Mucosa of descending colon (tissue), 3 donors: ENCODE measurements around the gene RNU2-1. TPM values are rescaled to one million over a fixed set of nuclear protein-coding genes. Genes with fewer than 3 reads are reported as not detected.
"Not testable (repeated sequence)": the region's sequence is repeated elsewhere in the genome, so short reads cannot be mapped to it uniquely, and the experiment has no call there.

Experiments
- ATAC-seq: fragments of 200-7000 bp; cut with Tn5 transposase; one replicate; pipeline ENCODE4 v1.9.1; 2020; ENCODE audit warnings: mild to moderate bottlenecking, moderate library complexity
- DNase-seq, 3 donors: peaks; one replicate each; pipeline ENCODE4 v3.0.0-alpha.2; 2020
- H3K36me3 ChIP-seq: fragments of 200-600 bp; one replicate; pipeline ENCODE4 v1.8.0; 2021; ENCODE audit warnings: low read depth, mild to moderate bottlenecking
- H3K4me1 ChIP-seq: fragments of 200-600 bp; one replicate; pipeline ENCODE4 v1.8.0; 2021; ENCODE audit warnings: low read depth, mild to moderate bottlenecking
- H3K4me3 ChIP-seq: fragments of 200-600 bp; one replicate; pipeline ENCODE4 v1.8.0; 2021; ENCODE audit warnings: mild to moderate bottlenecking
- H3K9me3 ChIP-seq: fragments of 200-600 bp; one replicate; pipeline ENCODE4 v1.8.0; 2021; ENCODE audit warnings: mild to moderate bottlenecking
- intact Hi-C, 2 donors: fragments of 100-400 bp; cut with DNase I in 1 of 2; cut with micrococcal nuclease in 1 of 2; formaldehyde crosslinking; loops; one replicate each; pipeline versions ENCODE4 v1.11.0 to v1.11.1; 2022; cut with DNase I, micrococcal nuclease
- long read RNA-seq, 2 donors: library from polyadenylated mRNA; unstranded; transcript quantifications; one replicate each; pipeline ENCODE4 v2.0.0, GENCODE V29; 2019 to 2021
- total RNA-seq, 3 donors: library from RNA; stranded (reverse); fragmentation: NEBNext Ultra II Directional in 2 of 3; extraction: Animal tissue kit (Norgen Biotek cat#: 25700) in 2 of 3; gene quantifications; one replicate each; pipeline versions ENCODE4 v1.2.1 to v1.2.4, GENCODE V29; 2021 to 2023
- donor health status: DM: no; HTN: no; CAD: no; lungs with moderate emphysema.
- donor health status: DM: no; HTN: no; CAD: no.
- donor health status: DM: no; HTN: yes; CAD: no.

The RNU2-1 gene
- 1,000 to 10,000 TPM; 3,750 to 8,379 (median 4,134) TPM for total RNA-seq
- long read RNA-seq, donor 1 = 0 reads
- long read RNA-seq, donor 2 = 0 reads

DNA sequence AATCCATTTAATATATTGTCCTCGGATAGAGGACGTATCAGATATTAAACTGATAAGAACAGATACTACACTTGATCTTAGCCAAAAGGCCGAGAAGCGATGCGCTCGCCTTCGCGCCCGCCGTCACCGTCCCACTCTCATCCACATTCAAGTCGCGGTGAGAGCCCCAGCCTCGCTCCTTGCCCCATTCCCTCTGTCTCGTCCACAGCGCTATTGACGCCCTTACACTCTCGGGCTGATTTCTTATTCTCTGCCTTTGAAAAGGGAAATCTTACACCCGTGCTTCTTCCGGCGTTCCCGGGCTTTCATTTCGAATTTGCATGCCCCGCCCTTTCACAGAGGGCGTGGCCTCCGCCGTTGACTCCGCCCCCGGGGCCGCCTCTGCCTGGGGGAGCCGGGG, at the start of gene RNU2-1:
TSS of gene RNU2-1 (minus strand) at position 101 of the 400 bp plus-strand sequence.
- DNase-seq, intact Hi-C loops, H3K4me3 ChIP-seq, H3K4me1 ChIP-seq, H3K9me3 ChIP-seq, H3K36me3 ChIP-seq, ATAC-seq: not testable (repeated sequence)

DNA sequence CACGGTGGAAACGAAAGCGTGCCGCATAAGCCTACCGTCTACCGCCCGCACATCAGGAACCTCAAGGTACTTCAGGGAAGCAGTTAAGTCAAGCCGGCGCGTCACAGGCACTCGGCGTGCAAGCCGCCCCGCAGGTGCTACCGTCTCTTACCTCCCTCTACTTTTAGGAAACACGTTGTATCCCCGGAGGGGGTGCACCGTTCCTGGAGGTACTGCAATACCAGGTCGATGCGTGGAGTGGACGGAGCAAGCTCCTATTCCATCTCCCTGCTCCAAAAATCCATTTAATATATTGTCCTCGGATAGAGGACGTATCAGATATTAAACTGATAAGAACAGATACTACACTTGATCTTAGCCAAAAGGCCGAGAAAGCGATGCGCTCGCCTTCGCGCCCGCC, 39.1 kb upstream of the RNU2-1 start:
- H3K9me3 ChIP-seq, H3K4me3 ChIP-seq, H3K36me3 ChIP-seq, intact Hi-C loops, H3K4me1 ChIP-seq: not testable (repeated sequence)
- DNase-seq (peak in 1 of 3 donors; percentile 0), ATAC-seq (peak; percentile 19)

DNA sequence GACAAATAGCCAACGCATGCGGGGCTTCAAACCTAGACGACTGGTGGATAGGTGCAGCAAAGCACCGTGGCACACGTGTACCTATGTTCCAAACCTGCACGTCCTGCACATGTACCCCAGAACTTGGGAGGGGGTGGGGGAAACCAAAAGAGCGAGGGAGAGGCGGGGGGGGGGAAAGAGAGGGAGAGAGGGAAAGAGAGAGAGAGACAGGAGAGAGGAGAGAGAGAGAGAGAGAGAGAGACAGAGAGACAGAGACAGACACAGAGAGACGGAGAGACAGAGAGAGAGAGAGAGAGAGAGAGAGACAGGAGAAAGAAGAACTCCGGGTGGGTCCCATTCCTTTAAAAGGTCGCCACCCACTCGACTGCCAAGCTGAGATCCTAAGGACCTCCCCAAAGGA, 38.7 kb upstream of the RNU2-1 start:
- H3K9me3 ChIP-seq, ATAC-seq, H3K4me1 ChIP-seq, intact Hi-C loops, H3K4me3 ChIP-seq, H3K36me3 ChIP-seq: not testable (repeated sequence)
- peak in 1 of 3 donors; percentile 10 for DNase-seq

DNA sequence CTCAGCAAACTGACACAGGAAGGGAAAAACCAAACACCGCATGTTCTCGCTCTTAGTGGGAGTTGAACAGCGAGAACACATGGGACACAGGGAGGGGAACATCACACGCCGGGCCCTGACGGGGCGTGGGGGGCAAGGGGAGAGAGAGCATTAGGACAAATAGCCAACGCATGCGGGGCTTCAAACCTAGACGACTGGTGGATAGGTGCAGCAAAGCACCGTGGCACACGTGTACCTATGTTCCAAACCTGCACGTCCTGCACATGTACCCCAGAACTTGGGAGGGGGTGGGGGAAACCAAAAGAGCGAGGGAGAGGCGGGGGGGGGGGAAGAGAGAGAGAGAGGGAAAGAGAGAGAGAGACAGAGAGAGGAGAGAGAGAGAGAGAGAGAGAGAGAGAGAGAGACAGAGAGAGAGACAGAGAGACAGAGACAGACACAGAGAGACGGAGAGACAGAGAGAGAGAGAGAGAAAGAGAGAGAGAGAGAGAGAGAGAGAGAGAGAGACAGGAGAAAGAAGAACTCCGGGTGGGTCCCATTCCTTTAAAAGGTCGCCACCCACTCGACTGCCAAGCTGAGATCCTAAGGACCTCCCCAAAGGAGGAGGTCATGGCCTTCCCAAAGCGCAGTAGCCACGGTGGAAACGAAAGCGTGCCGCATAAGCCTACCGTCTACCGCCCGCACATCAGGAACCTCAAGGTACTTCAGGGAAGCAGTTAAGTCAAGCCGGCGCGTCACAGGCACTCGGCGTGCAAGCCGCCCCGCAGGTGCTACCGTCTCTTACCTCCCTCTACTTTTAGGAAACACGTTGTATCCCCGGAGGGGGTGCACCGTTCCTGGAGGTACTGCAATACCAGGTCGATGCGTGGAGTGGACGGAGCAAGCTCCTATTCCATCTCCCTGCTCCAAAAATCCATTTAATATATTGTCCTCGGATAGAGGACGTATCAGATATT, 37.1 kb upstream of the RNU2-1 start:
- H3K4me3 ChIP-seq, H3K36me3 ChIP-seq, DNase-seq, intact Hi-C loops, H3K4me1 ChIP-seq, H3K9me3 ChIP-seq: not testable (repeated sequence)
- ATAC-seq = peak; percentile 24

DNA sequence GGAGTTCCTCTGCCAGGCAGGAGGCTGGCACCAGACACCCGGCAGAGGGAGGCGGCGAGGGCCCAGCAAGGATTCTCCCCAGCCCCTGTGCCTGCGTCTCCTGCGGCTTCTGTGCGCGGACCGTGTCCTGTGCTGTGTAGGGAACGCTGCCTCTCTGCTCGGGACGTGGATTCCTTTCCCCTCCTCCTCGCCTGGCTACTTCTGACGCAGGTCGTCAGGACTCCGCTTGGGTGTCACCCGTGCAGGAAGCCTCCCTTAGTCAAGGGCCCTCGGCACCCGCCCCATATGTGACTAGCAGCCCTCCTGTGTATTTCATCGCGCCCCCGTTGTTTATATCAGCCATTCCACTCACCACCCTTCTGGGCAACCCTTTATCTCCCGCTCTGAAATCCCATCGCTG, 12.7 kb upstream of the RNU2-1 start:
- H3K4me3 ChIP-seq, ATAC-seq, H3K9me3 ChIP-seq, H3K36me3 ChIP-seq, DNase-seq, intact Hi-C loops, H3K4me1 ChIP-seq: not testable (repeated sequence)

DNA sequence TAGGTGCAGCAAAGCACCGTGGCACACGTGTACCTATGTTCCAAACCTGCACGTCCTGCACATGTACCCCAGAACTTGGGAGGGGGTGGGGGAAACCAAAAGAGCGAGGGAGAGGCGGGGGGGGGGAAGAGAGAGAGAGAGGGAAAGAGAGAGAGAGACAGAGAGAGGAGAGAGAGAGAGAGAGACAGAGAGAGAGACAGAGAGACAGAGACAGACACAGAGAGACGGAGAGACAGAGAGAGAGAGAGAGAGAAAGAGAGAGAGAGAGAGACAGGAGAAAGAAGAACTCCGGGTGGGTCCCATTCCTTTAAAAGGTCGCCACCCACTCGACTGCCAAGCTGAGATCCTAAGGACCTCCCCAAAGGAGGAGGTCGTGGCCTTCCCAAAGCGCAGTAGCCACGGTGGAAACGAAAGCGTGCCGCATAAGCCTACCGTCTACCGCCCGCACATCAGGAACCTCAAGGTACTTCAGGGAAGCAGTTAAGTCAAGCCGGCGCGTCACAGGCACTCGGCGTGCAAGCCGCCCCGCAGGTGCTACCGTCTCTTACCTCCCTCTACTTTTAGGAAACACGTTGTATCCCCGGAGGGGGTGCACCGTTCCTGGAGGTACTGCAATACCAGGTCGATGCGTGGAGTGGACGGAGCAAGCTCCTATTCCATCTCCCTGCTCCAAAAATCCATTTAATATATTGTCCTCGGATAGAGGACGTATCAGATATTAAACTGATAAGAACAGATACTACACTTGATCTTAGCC, 7.0 kb upstream of the RNU2-1 start:
- peak; percentile 30 for ATAC-seq
- H3K9me3 ChIP-seq, H3K36me3 ChIP-seq, intact Hi-C loops, H3K4me1 ChIP-seq, H3K4me3 ChIP-seq, DNase-seq: not testable (repeated sequence)

DNA sequence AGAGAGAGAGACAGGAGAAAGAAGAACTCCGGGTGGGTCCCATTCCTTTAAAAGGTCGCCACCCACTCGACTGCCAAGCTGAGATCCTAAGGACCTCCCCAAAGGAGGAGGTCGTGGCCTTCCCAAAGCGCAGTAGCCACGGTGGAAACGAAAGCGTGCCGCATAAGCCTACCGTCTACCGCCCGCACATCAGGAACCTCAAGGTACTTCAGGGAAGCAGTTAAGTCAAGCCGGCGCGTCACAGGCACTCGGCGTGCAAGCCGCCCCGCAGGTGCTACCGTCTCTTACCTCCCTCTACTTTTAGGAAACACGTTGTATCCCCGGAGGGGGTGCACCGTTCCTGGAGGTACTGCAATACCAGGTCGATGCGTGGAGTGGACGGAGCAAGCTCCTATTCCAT, 5.8 kb upstream of the RNU2-1 start:
- H3K4me1 ChIP-seq, H3K36me3 ChIP-seq, DNase-seq, intact Hi-C loops, H3K9me3 ChIP-seq, H3K4me3 ChIP-seq: not testable (repeated sequence)
- ATAC-seq = peak; percentile 17

DNA sequence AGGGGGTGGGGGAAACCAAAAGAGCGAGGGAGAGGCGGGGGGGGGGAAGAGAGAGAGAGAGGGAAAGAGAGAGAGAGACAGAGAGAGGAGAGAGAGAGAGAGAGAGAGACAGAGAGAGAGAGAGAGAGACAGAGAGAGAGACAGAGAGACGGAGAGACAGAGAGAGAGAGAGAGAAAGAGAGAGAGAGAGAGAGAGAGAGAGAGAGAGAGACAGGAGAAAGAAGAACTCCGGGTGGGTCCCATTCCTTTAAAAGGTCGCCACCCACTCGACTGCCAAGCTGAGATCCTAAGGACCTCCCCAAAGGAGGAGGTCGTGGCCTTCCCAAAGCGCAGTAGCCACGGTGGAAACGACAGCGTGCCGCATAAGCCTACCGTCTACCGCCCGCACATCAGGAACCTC, 514 bp downstream of the RNU2-1 start:
- ATAC-seq, intact Hi-C loops, H3K4me3 ChIP-seq, H3K4me1 ChIP-seq, DNase-seq, H3K9me3 ChIP-seq, H3K36me3 ChIP-seq: not testable (repeated sequence)

DNA sequence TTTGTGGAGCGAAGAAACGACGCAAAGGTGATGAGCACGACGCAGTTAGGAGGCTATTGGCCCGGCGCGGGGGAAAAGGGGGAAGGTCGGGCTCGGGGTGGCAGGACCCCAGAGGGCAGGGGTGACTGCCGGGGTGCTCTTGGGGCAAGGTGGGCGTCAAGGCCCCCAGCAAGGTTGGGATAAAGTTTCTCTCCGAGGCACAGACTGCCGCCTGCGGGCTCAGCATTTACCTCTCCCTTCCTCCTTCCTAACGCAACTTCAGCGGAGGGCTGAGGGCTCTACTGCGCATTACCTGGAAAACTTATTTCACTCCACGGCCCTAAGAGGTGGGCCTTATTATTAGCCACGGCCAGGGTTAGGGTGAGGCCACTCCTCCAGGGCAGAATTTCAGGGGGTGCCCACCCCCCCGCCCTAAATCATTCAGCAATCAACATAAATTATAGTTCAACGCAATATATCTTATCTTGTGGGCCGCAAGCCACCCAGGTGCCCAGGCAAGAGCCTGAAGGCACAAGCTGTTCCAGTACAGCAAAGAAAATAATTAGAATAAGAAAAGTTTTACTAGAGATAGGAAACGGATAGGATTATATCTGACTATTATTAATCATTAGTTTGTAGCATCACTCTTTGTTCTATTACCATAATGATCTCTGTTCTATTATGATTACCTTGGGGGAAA, 1.6 kb downstream of the RNU2-1 start:
- H3K9me3 ChIP-seq, ATAC-seq, H3K4me3 ChIP-seq, H3K4me1 ChIP-seq, intact Hi-C loops, H3K36me3 ChIP-seq: not testable (repeated sequence)
- peak; percentile 56 to 90 (median 78) for DNase-seq

DNA sequence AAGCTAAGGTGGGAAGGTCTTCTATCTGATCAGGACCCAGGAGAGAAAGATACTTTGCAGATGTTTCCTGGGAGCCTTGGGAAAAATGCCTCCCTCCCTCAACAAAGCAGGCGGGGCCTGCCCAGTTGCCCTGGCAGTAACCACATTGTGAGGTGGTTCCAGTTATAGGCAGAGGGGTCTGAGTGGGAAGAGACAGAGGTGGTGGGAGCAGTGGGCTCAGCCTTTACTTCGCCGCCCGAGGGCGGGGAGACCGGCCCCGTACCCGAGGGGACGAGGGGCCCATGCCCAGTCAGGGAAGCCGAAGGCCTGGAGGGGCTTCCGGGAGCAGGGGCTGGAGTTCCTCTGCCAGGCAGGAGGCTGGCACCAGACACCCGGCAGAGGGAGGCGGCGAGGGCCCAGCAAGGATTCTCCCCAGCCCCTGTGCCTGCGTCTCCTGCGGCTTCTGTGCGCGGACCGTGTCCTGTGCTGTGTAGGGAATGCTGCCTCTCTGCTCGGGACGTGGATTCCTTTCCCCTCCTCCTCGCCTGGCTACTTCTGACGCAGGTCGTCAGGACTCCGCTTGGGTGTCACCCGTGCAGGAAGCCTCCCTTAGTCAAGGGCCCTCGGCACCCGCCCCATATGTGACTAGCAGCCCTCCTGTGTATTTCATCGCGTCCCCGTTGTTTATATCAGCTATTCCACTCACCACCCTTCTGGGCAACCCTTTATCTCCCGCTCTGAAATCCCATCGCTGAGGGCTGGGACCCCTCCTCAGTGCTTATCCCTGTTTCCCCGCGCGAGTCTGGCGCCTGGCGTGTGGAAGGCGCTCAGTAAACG, 2.4 kb downstream of the RNU2-1 start:
- H3K4me3 ChIP-seq, DNase-seq, H3K36me3 ChIP-seq, intact Hi-C loops, ATAC-seq, H3K4me1 ChIP-seq, H3K9me3 ChIP-seq: not testable (repeated sequence)

DNA sequence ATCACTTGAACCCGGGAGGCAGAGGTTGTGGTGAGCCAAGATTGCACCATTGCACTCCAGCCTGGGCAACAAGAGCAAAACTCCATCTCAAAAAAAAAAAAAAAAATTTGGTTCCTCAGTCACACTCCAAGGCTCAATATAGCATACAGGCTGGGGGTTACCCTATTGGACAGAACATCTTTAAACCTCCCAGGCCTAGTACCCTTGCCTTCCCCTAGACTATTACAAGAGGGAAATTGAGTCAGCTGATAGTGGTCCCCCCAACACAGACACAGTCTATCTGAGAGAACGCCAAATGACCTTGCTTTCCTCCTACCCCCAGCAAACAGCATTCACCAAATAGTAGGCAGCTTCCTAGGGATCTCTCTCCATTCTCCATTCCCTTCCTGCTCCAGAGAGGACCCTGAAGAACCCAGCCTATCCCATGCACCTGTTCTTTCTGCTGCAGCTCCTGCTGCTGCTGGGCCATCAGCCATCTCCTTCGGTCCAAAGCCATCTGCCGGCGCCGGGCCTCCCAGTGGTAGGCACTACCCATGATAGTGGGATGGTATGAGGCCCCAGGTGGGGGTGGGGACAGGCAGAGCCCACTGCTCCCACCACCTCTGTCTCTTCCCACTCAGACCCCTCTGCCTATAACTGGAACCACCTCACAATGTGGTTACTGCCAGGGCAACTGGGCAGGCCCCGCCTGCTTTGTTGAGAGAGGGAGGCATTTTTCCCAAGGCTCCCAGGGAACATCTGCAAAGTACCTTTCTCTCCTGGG, 5.6 kb downstream of the RNU2-1 start, which contains the start of gene CCDC200:
TSS of gene CCDC200 (minus strand) at position 604 of the 763 bp plus-strand sequence. CDS start at position 535, 69 bp downstream.
- H3K9me3 ChIP-seq, H3K36me3 ChIP-seq, H3K4me3 ChIP-seq, DNase-seq, intact Hi-C loops, ATAC-seq, H3K4me1 ChIP-seq: not testable (repeated sequence)
